Islet of Langerhans (tissue), 1 donor: ENCODE measurements around the gene IDE.
"Not testable (repeated sequence)": the region's sequence is repeated elsewhere in the genome, so short reads cannot be mapped to it uniquely, and the experiment has no call there.

Experiments used
- FAIRE-seq: peaks from one replicate; lab custom pipeline; 2011; peaks lifted over from hg19 to GRCh38; lab: Jason Lieb, UNC

Gene IDE

GRCh38 chr10:92490387-92490786 lies 83.5 kb downstream of the IDE start:
- no peak for FAIRE-seq

- no peak for FAIRE-seq
These were observed 87.3 kb downstream of the IDE start for GRCh38 chr10:92486637-92487036.

GRCh38 chr10:92483539-92483938 lies 90.4 kb downstream of the IDE start:
- FAIRE-seq: no peak

DNA sequence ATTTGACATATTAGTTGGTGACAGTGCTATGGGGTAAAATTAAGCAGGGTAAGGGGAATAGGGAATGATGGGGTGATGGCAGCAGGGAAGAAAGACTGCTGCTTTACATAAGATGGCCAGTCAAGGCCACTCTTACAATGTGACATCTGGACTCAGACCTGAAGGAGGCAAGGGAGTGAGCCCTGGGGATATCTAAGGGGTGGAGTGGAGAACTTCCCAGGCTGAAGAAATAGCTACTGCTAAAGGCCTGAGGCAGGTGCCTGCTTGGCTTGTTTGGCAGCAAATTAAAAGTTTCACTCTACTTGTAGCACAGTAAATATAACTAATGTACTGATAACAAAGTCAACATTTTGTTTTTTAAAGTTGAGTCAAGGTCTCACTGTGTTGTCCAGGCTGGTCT lies 93.5 kb downstream of the IDE start:
- FAIRE-seq: no peak

GRCh38 chr10:92479547-92479946 lies 94.3 kb downstream of the IDE start:
- FAIRE-seq: no peak

GRCh38 chr10:92478536-92478935 lies 95.4 kb downstream of the IDE start:
- FAIRE-seq: no peak

- no peak for FAIRE-seq
These were observed 98.5 kb downstream of the IDE start for GRCh38 chr10:92475357-92475868.

GRCh38 chr10:92470026-92470425 lies 103.9 kb downstream of the IDE start:
- FAIRE-seq: no peak

DNA sequence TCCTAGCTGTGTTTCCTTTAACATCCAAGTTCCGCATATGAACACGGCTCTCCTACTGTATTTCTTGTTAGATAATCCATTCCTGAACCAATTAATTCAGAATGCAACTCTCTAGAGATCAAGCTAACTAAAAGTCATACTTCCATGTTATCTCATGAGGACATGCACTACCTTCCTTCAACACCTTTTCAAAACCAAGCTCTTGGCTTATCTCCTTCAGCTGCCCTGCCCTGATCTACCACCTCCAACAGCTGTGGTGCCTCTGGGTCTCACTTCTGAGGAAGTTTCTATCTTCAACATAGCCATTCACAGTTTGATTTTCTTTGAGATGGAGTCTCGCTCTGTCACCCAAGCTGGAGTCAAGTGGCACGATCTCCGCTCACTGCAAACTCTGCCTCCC lies 109.5 kb downstream of the IDE start:
- FAIRE-seq: no peak

- FAIRE-seq: no peak
These were observed 110.3 kb downstream of the IDE start for GRCh38 chr10:92463582-92463981.

- FAIRE-seq: not testable (repeated sequence)
These were observed 118.9 kb downstream of the IDE start for GRCh38 chr10:92454955-92455354.

DNA sequence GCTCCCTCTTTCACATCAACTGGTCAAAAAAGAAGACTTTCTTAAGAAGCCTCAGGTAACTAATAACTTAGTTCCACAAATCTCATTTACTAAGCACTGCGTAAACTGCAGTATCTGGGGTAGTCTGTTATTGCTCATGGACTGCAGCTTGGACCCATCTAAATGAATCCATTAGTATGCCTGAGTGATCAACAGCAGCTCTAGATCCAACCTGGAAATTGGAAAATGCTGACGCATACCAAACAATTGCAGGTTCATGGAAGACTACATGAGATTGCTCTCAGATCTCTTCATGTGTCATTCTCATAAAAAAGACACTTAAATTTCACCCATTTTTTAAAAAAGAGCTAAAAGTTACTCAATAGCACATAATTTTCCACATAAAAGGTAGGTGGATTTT lies 121.6 kb downstream of the IDE start:
- peak; percentile 9 for FAIRE-seq

- FAIRE-seq: no peak
These were observed 122.5 kb downstream of the IDE start for GRCh38 chr10:92451431-92451830.

- no peak for FAIRE-seq
These were observed 123.0 kb downstream of the IDE start for GRCh38 chr10:92450896-92451295.

- FAIRE-seq: no peak
These were observed 133.3 kb downstream of the IDE start for GRCh38 chr10:92440578-92440977.

- FAIRE-seq: no peak
These were observed 135.7 kb downstream of the IDE start for GRCh38 chr10:92438220-92438619.

GRCh38 chr10:92436611-92437010 lies 137.3 kb downstream of the IDE start:
- no peak for FAIRE-seq

- FAIRE-seq: not testable (repeated sequence)
These were observed 137.8 kb downstream of the IDE start for GRCh38 chr10:92436065-92436464.

GRCh38 chr10:92434385-92434784 lies 139.5 kb downstream of the IDE start:
- no peak for FAIRE-seq

- FAIRE-seq: no peak
These were observed 141.3 kb downstream of the IDE start for GRCh38 chr10:92432596-92432995.

- no peak for FAIRE-seq
These were observed 143.8 kb downstream of the IDE start for GRCh38 chr10:92430103-92430502.

- peak; percentile 53 for FAIRE-seq
These were observed 152.3 kb downstream of the IDE start for GRCh38 chr10:92421550-92421949.

DNA sequence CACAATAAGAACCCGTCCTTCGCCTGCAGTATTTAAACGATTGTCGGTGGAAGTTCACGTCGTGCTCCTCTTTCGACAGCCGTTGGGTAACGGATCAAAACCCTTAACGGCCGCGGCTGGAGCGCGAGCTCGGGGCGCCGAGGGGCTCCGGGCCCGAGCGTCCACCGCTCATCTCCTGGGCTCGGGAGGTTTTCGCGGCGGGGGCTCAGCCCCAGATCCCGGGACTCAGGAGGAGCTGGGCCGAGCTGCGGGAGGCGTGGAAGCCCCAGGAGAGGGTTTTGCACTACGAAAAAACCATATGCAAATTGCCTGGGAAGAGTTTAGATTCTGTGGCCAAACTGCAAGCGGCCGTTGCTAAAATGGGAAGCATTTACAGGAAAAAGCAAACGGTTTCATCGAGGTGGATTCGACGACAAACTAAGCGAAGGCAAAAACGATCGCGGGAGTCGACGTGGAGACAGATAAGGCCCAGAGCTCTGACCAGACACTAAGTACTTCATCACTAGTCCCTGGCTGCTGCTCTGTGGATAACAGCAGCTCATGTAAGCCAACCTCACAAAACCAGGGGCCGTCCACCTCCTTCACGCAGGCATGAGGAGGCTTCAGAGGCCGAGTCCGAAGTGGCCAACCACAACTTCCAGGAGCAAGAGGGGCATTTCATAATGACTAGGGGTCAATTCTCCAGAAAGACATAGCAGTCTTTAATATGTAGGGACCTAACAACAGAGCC lies 153.2 kb downstream of the IDE start:
- FAIRE-seq: no peak

GRCh38 chr10:92419740-92420545 lies 153.9 kb downstream of the IDE start:
- FAIRE-seq: no peak
